ENCODE data around the gene TMEM37. TPM values are rescaled to one million over a fixed set of nuclear protein-coding genes. Genes with fewer than 3 reads are reported as not detected.

The TMEM37 gene
- total and polyA plus RNA-seq, 2 of the 8 experiments (the other 6 are each of a cell fraction or from before 2014, with no cell fraction given) = 11.0 to 16.2 TPM

DNA sequence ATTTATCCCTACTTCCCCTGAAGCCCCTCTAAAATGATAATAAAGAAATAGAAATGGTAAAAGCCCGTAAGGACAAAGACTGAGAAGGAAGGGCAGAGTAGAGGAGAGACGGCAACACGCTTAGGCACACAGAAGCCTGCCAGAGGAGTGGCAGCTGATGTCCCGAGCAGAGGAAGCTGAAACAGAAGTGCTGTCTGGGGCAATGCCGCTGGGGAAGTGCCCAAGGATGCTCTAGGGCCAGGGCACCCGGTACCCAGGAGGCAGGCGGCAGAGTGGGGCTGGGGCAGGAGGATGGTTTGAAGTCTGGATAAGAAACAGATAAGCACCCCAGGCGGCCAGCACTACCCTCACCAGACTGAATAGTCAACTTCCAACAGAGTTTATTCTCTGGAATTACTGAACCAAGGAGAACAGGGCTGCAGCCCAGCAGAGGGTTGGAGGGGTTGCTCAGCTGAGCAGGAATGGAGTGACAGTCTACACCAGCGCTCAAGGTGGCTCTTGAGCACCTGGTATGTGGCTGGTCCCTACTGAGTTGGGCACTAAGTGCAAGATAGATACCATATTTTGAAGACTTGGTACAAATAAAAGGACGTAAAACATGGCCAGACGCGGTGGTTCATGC is 22.4 kb downstream of the TMEM37 start:
- CTCF ChIA-PET (ENCODE audit: partially characterized antibody) = interaction anchor here (0.6 to 6.9 kb wide), 3 partner anchors 22 to 1978 kb away, joined by 3 to 41 read pairs (median 3); no protein-coding TSS in a partner anchor
- TF ChIP-seq EZH2 (IDR thresholded peaks at IDR 0.05; ENCODE audit: low read depth, low read length, severe bottlenecking) (no peak), GABPA (IDR thresholded peaks at IDR 0.05; ENCODE audit: borderline replicate concordance, insufficient read depth, low read length) (no peak), BRCA1 (IDR thresholded peaks at IDR 0.05; ENCODE audit: low read depth, low read length) (no peak), CEBPB (IDR thresholded peaks at IDR 0.05; ENCODE audit: low read depth, low read length) (no peak), CTBP2 (IDR thresholded peaks at IDR 0.05; ENCODE audit: borderline replicate concordance, insufficient read depth, insufficient read length, low read length) (no peak), TCF12 (IDR thresholded peaks at IDR 0.05; ENCODE audit: low read depth, low read length) (no peak), TBP (IDR thresholded peaks at IDR 0.05; ENCODE audit: low read depth, low read length) (no peak), JUND (IDR thresholded peaks at IDR 0.05; ENCODE audit: low read length) (no peak)

More for the DNA sequence above, 22.4 kb downstream of the TMEM37 start:
- Histone ChIP-seq H2BK20ac (ENCODE audit: low read length) (no peak overlapping the region), H3K27me3 (replicated peaks in 1 of 4; ENCODE audit: control insufficient read depth in 3 of 4, extremely low read depth in 1 of 4, insufficient read depth in 3 of 4, low read length in 3 of 4) (0 out of 7 replicates have a peak, but pooled peaks cover 0 to 2% (median 0%) of the 10 kb centered on the region in 4 experiments), H3K56ac (replicated peaks; ENCODE audit: insufficient read length, low read depth, low read length) (no peak overlapping the region), H2AFZ (ENCODE audit: low read length) (no peak overlapping the region), H2AK5ac (ENCODE audit: low read depth, low read length) (no peak overlapping the region), H3K9ac (replicated peaks in 1 of 4; ENCODE audit: extremely low read depth in 1 of 4, low read depth in 3 of 4, low read length in 3 of 4) (no peak overlapping the region), H3K9me3 (ENCODE audit: insufficient read depth in 2 of 2, low read depth in 1 of 2, low read length in 1 of 2) (no peaks in the 10 kb centered on the region), H3K27ac (ENCODE audit: low read depth, low read length) (no peak overlapping the region), H3K4ac (replicated peaks; ENCODE audit: insufficient read length, low read depth, low read length) (no peak overlapping the region), H3K23ac (ENCODE audit: insufficient read length) (no peak overlapping the region), H3K4me1 (replicated peaks in 1 of 4; ENCODE audit: control insufficient read depth in 3 of 4, insufficient read depth in 4 of 4, low read length in 3 of 4) (peaks cover 0 to 3% (median 0%) of the 10 kb centered on the region in 4 experiments; a peak in 1 of 7 replicates), H3K23me2 (ENCODE audit: low read depth, low read length) (no peaks in the 10 kb centered on the region), H3K4me2 (ENCODE audit: insufficient read depth in 1 of 2, low read depth in 2 of 2, low read length in 2 of 2) (no peak overlapping the region), H4K91ac (replicated peaks; ENCODE audit: insufficient read length, low read length) (no peak overlapping the region), H4K8ac (ENCODE audit: extremely low read depth, insufficient read depth, low read length) (no peak overlapping the region), H2BK12ac (ENCODE audit: low read depth, low read length) (no peak overlapping the region), H3K79me1 (ENCODE audit: low read depth, low read length) (no peaks in the 10 kb centered on the region; the same call in 1 of the 2 replicates), H3K36me3 (ENCODE audit: control insufficient read depth in 2 of 4, insufficient read depth in 4 of 4, low read length in 3 of 4) (no peaks in the 10 kb centered on the region), H2BK15ac (ENCODE audit: low read length) (no peak overlapping the region), H3K18ac (ENCODE audit: extremely low read depth, low read length) (no peak overlapping the region), H4K20me1 (replicated peaks in 1 of 2; ENCODE audit: control insufficient read depth in 1 of 2, insufficient read depth in 2 of 2, low read length in 2 of 2) (no peaks in the 10 kb centered on the region), H4K5ac (ENCODE audit: insufficient read length, low read depth, low read length) (no peak overlapping the region), H2BK120ac (replicated peaks; ENCODE audit: low read depth, low read length) (no peak overlapping the region), H3K14ac (ENCODE audit: insufficient read length) (no peak overlapping the region), H3K4me3 (ENCODE audit: extremely low read depth in 1 of 4, insufficient read depth in 2 of 4, low read depth in 3 of 4, low read length in 4 of 4) (no peak overlapping the region), H3K79me2 (ENCODE audit: control insufficient read depth in 1 of 2, insufficient read depth in 2 of 2, low read length in 2 of 2) (no peaks in the 10 kb centered on the region), H2BK5ac (ENCODE audit: low read depth, low read length) (no peak overlapping the region)
- WGBS, 2 experiments (ENCODE audit: extremely low coverage in 1 of 2, insufficient coverage in 1 of 2, insufficient read length in 1 of 2, insufficient replicate concordance in 2 of 2, low coverage in 1 of 2, low lambda C conversion rate in 2 of 2, missing lambda C conversion rate in 1 of 2) = 84% methylated on average over 12 of the region's 12 CpGs; no CpG with 5 or more reads in 1 of the 2 experiments
- no peak for FAIRE-seq
- no peak for DNase-seq (ENCODE audit: low read depth in 1 of 2, low spot score in 2 of 2)
- POLR2A ChIA-PET (ENCODE audit: partially characterized antibody) = interaction anchor here (0.9 kb wide), 1 partner anchor 11 kb away, joined by 3 read pairs; no protein-coding TSS in a partner anchor
